OCI-LY3 (cell line): ENCODE data around the gene LCN2.
A peak's percentile ranks its signal among the peaks of the same experiment; 100 is the strongest.

Source experiments
- CTCF ChIP-seq: fragments of 200-600, 300-600 bp; sonication (generic); IDR thresholded peaks from 2 replicates; pipeline ENCODE4 v1.5.1; 2014; ENCODE audit warnings: antibody characterized with exemption, low read length, low read depth
- EZH2phosphoT487 ChIP-seq: fragments of 200-600 bp; shearing (Covaris generic); IDR thresholded peaks from 2 replicates; pipeline ENCODE4 v1.6.1; 2018; ENCODE audit warnings: antibody characterized with exemption, mixed run types, low read depth

DNA sequence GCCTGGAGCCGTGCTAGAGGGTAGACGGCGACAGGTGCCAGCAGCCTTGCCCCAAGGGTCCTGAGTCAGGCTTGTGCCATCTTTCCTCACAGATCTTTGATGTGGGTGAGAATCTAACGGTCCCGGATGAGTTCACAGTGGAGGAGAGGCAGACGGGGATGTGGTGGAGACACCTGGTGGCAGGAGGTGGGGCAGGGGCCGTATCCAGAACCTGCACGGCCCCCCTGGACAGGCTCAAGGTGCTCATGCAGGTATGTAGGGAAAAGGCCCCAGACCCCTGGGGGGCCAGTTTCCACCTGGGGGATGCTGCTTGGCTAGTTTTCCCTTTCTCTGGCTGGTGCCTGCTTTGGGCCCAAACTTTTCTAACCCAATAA lies 45.7 kb upstream of the LCN2 start:
- TF ChIP-seq CTCF (peak; percentile 50), EZH2phosphoT487 (no peak)
